ENCODE measurements around the gene GPR155.

GPR155 gene

GRCh38 chr2:174397773-174398172 is 89.1 kb downstream of the GPR155 start:
- no peaks in the 10 kb centered on the region for H3K27me3 ChIP-seq (ENCODE audit: insufficient read depth, low read length, poor library complexity, severe bottlenecking)
- no peaks in the 10 kb centered on the region for H3K9me3 ChIP-seq (ENCODE audit: insufficient read depth, low read depth, low read length)
- no peaks in the 10 kb centered on the region for H3K9me2 ChIP-seq (replicated peaks; ENCODE audit: low read depth, low read length)
- H3K4me3 ChIP-seq (ENCODE audit: low read length, poor library complexity, severe bottlenecking), result no peak overlapping the region
- no peak overlapping the region for H2AFZ ChIP-seq (ENCODE audit: low read length)
- no peak overlapping the region for H3K9ac ChIP-seq (ENCODE audit: low read depth, low read length, poor library complexity, severe bottlenecking)
- peaks cover 27% of the 10 kb centered on the region for H3K79me2 ChIP-seq (ENCODE audit: insufficient read depth, low read length)
- H3F3A ChIP-seq (ENCODE audit: low read depth), result no peaks in the 10 kb centered on the region
- H3K4me2 ChIP-seq (ENCODE audit: low read depth, low read length, poor library complexity, severe bottlenecking), result peak overlapping the region; percentile 18
- peaks cover 21% of the 10 kb centered on the region for H4K20me1 ChIP-seq (ENCODE audit: insufficient read depth, low read length, poor library complexity, severe bottlenecking)
- no peak for TF ChIP-seq EZH2phosphoT487 (IDR thresholded peaks at IDR 0.05; ENCODE audit: borderline replicate concordance)
- no peak for TF ChIP-seq CTCF (conservative IDR thresholded peaks at IDR 0.05; ENCODE audit: low read length)
- peaks cover 33% of the 10 kb centered on the region for H3K4me1 ChIP-seq (ENCODE audit: insufficient read depth, low read length, poor library complexity, severe bottlenecking)
- no peaks in the 10 kb centered on the region for H3K36me3 ChIP-seq (ENCODE audit: insufficient read depth, low read length)

GRCh38 chr2:174395969-174396630 is 90.7 kb downstream of the GPR155 start:
- Histone ChIP-seq H3K9me2 (replicated peaks; ENCODE audit: low read depth, low read length) (no peaks in the 10 kb centered on the region), H3K4me1 (ENCODE audit: insufficient read depth, low read length, poor library complexity, severe bottlenecking) (peaks cover 38% of the 10 kb centered on the region), H3K9ac (ENCODE audit: low read depth, low read length, poor library complexity, severe bottlenecking) (peak overlapping the region; percentile 85), H3K4me2 (ENCODE audit: low read depth, low read length, poor library complexity, severe bottlenecking) (peak overlapping the region; percentile 88), H4K20me1 (ENCODE audit: insufficient read depth, low read length, poor library complexity, severe bottlenecking) (peaks cover 27% of the 10 kb centered on the region), H3K79me2 (ENCODE audit: insufficient read depth, low read length) (peaks cover 42% of the 10 kb centered on the region), H2AFZ (ENCODE audit: low read length) (peak overlapping the region; percentile 94), H3K27me3 (ENCODE audit: insufficient read depth, low read length, poor library complexity, severe bottlenecking) (no peaks in the 10 kb centered on the region), H3F3A (ENCODE audit: low read depth) (no peaks in the 10 kb centered on the region), H3K9me3 (ENCODE audit: insufficient read depth, low read depth, low read length) (no peaks in the 10 kb centered on the region), H3K4me3 (ENCODE audit: low read length, poor library complexity, severe bottlenecking) (peak overlapping the region; percentile 96), H3K36me3 (ENCODE audit: insufficient read depth, low read length) (no peaks in the 10 kb centered on the region)
- no peak for TF ChIP-seq CTCF (conservative IDR thresholded peaks at IDR 0.05; ENCODE audit: low read length)
- TF ChIP-seq EZH2phosphoT487 (IDR thresholded peaks at IDR 0.05; ENCODE audit: borderline replicate concordance), result no peak

GRCh38 chr2:174395284-174395968 is 91.4 kb downstream of the GPR155 start, which contains the start of gene SCRN3:
TSS of gene SCRN3 (plus strand) at chr2:174395730. CDS start at chr2:174398284, 2,554 bp downstream.
- TF ChIP-seq EZH2phosphoT487 (IDR thresholded peaks at IDR 0.05; ENCODE audit: borderline replicate concordance), result no peak
- no peak for TF ChIP-seq CTCF (conservative IDR thresholded peaks at IDR 0.05; ENCODE audit: low read length)
- Histone ChIP-seq H3K79me2 (ENCODE audit: insufficient read depth, low read length) (peaks cover 47% of the 10 kb centered on the region), H3K9me2 (replicated peaks; ENCODE audit: low read depth, low read length) (no peaks in the 10 kb centered on the region), H3K36me3 (ENCODE audit: insufficient read depth, low read length) (no peaks in the 10 kb centered on the region), H3F3A (ENCODE audit: low read depth) (no peaks in the 10 kb centered on the region), H2AFZ (ENCODE audit: low read length) (peak within 1 kb of the TSS; percentile 94), H3K9ac (ENCODE audit: low read depth, low read length, poor library complexity, severe bottlenecking) (peak within 1 kb of the TSS; percentile 85), H3K4me3 (ENCODE audit: low read length, poor library complexity, severe bottlenecking) (peak within 1 kb of the TSS; percentile 96), H3K4me2 (ENCODE audit: low read depth, low read length, poor library complexity, severe bottlenecking) (peak within 1 kb of the TSS; percentile 88), H4K20me1 (ENCODE audit: insufficient read depth, low read length, poor library complexity, severe bottlenecking) (peaks cover 27% of the 10 kb centered on the region), H3K9me3 (ENCODE audit: insufficient read depth, low read depth, low read length) (no peaks in the 10 kb centered on the region), H3K4me1 (ENCODE audit: insufficient read depth, low read length, poor library complexity, severe bottlenecking) (peaks cover 38% of the 10 kb centered on the region), H3K27me3 (ENCODE audit: insufficient read depth, low read length, poor library complexity, severe bottlenecking) (no peaks in the 10 kb centered on the region)

All from Loucy (cell line).